HG02642 (cell line): ENCODE measurements around the gene NAA35.
"Not testable (repeated sequence)": the region's sequence is repeated elsewhere in the genome, so short reads cannot be mapped to it uniquely, and the experiment has no call there.

Experiments used
- ATAC-seq: cut with Tn5 transposase; IDR thresholded peaks from one replicate; pipeline ENCODE4 v1.9.1; 2021; ENCODE audit warnings: mild to moderate bottlenecking; ENCODE audit not compliant: unreplicated experiment, poor library complexity

The NAA35 gene

GRCh38 chr9:86022687-86023266 lies 81.8 kb downstream of the NAA35 start:
- no peak for ATAC-seq

DNA sequence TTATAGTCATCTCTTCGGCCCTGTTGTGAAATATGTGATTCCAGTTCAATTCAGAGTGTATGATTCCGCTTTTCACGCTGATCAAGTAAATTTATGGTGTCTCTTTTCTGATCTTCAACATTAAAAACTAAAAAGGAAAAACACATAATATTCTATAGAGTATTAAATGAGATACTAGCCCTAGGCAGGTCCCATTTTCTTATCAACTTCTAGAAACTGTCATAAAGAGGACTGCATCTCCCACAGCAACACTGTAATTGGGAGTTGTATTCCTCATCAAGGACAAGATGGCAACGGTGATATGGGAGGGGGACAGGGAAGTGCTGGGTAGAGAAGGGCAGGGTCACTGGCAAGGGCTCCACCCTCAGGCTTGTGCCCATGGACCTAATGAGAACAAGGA lies 86.8 kb downstream of the NAA35 start:
- no peak for ATAC-seq

DNA sequence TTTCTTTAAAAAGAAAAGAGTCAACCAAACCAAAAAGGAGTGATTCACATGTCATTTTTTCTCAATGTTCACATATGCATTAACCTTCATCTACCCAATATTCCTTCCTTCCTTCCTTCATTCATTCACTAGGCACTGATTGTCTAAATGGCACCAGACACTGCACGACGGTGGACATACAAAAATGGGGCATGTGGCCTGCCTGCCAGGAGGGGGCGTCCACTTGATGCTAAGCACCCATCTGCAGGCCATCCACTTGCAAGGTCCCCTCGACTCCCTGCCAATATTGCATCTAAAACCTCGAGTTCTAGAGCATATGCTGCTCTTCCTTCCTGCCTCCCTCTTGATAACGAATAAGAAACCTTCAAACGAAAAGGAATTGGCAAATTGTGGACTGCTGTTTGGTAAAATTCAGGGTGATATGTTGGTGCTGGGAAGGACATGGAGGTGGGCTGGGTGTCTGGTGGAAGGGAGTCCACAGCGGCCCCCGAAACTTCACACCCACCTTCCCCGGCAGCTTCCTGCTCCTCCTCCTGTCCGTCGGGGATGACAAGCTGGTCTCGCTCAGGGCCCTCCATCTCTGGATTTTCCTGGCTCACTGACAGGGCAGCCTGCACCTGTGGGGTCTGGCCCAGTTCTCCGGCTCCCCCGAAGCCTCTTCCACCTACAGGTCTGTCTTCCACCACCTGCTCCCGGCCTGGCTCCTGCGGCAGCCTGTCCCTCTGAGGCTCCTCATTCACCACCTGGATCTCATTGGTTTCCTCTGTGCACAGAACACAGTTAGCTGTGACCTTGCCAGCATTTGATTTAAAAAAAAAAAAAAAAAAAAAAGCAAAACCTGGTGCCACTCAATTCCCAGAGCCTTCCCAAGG lies 94.2 kb downstream of the NAA35 start:
- ATAC-seq, result no peak

DNA sequence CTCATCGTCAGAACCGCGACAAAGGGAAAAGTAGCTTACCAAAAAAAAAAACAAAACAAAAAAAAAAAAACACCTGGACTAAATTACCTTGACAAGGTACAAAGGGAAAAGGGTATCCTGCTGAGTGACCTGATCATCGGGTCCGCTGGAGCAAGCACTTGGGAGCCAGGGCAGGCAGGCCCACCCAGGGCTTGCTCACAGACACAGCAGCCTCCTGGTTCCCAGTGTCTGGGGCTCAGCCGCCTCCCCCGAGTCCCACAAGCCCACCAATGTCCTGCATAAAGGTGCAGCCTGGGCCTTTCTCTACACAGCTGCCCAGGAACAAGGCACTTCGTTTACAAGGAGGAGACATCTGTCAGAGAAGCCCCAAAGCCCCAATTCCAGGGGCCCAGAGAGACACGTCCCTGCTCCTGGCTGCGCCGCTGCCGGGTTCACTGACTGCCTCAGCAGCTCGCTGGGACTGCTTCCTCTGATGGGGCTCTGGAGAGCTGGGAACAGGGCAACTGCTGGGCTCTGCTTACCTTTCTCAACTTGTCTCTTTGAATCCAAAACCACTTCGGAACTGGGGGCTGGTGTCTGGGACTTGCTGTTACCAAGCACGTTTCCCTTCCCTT lies 95.0 kb downstream of the NAA35 start:
- ATAC-seq, result no peak

GRCh38 chr9:86036555-86036954 lies 95.6 kb downstream of the NAA35 start:
- no peak for ATAC-seq

DNA sequence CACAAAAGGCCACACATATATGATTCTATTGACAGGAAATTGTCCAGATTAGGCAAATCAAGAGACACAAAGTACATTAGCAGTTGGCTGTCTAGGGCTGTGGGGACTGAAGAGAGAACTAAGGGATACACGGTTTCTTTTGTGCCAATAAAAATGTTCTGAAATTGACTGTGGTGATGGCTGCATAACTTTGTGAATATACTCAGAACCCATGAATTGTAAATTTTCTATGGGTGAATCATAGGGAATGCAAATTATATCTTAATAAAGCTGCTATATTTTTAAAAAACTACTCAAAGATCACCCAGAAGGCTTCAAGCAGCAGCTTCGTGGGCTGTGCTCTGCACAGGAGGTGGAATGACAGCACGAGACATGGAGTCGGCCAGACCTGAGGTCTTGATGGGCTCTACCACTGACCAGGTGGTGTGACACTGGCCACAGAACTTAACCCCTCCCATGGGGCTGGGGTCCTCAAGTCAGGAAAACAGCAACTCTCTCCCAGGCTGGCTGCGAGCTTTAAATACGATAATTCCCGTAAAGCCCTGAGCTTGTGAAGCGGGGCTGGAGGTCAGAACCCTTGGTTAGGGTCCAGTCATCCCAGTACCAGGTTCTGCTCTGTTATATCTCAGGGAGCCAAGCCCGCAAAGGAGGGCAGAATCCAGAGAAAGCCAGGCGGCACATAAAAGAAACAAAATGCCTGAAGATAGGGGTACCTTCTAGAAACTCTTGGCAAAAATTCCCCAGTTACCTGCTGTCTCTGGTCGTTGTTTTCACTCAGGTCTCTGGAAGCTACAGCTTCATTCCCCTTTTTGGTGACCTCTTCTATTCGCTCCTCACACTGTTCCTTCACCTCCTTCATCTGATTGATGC lies 99.3 kb downstream of the NAA35 start:
- ATAC-seq, result no peak

GRCh38 chr9:86040861-86041155 lies 99.9 kb downstream of the NAA35 start:
- no peak for ATAC-seq

- ATAC-seq, result no peak
These were observed 100.4 kb downstream of the NAA35 start for GRCh38 chr9:86041311-86041741.

- ATAC-seq, result no peak
These were observed 101.4 kb downstream of the NAA35 start for GRCh38 chr9:86042199-86042978.

DNA sequence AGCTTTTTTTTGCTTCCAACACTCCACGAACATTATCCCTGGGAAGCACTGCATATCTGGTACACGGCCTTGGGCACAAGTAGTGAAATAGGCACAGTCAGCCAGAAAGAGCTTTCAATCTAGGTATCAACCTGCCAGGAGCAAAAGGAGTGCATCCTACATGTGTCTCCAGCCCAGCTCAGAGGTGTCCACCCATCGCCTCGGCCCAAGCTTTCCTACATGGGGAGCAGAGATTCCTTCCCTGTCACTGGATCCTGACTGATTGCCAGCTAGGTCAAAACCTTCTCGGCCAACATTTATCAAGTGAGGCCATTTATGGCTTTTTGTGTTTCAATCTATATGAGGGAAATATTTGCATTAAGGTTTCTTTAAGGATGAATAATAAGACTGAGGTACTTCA lies 102.6 kb downstream of the NAA35 start:
- ATAC-seq, result no peak

- ATAC-seq, result no peak
These were observed 103.1 kb downstream of the NAA35 start for GRCh38 chr9:86043999-86044398.

DNA sequence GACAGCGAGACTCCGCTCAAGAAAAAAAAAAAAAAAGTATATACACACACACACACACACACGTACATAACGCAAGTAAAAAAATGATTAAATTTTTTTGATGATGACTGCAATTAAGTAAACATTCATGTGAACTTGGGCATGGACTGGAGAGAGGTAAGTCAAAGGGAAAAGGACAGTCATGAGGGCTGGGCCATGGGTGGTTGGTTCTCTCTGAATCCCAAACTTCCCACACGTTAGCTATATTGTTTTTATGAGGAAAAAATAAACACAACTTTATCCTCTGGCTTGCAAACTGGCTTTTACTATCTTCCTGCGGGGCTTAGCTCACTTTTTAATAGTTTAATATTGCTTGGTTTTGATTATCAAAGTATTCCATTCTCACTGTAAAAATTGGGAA lies 104.7 kb downstream of the NAA35 start:
- ATAC-seq, result no peak

GRCh38 chr9:86046071-86046636 lies 105.2 kb downstream of the NAA35 start:
- ATAC-seq, result no peak

DNA sequence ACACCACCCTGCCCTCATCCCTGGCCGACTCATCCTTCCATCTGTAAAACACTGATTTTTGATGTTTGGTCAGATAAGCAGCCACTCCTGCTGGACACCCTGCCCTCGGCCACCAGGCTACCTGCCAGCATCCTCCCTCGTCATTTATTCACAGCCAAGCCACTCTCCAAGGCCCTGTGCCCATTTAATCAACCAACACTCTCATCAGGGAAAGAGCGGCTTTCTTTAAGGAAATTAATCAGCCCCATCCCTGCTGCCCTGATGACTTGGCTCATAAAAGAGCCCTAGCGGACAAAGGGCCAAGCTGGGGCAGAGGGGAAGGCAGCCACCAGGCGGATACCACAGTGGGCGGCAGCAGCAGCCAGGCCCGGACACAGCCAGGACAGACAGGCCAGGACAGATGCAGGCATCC lies 106.0 kb downstream of the NAA35 start:
- no peak for ATAC-seq

DNA sequence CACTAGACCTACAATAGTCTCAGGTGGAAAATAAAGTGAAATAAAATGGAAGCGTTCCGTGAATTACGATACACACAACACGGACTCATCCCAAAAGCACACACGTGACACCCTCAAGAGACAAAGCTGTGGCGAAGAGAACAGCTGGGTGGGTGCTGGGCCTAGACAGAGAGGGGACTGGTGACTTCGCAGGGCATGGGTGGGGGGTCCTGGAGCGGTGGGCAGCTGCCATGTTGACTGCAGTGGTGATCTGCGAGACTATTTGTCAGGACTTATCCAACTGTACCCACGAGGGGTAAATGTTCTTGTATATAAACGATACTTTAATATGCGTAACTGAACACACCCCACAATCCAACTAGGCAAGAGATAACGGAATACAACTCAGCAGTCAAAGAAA lies 106.4 kb downstream of the NAA35 start:
- ATAC-seq, result no peak

- not testable (repeated sequence) for ATAC-seq
These were observed 107.2 kb downstream of the NAA35 start for GRCh38 chr9:86048018-86048742.

GRCh38 chr9:86052556-86053468 lies 111.9 kb downstream of the NAA35 start:
- ATAC-seq, result no peak

DNA sequence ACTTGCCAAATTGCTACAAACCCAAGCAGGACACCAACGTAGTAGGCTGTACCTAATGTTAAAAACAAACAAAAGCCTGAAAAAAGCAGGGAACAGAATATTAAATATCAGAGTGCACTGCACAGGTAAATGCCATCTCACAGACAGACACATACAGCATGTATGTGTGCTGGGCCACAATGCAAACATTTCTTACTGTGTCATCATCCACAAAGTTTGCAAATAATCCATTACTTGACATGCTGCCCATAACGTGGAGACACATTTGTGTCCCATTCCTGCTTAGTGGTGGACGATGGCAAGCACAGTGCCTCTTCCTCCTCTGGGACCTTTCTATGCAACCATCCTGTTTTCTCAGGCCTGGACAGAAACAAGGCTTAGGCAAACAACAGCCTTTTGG lies 113.7 kb downstream of the NAA35 start:
- no peak for ATAC-seq
